Epithelial cell of proximal tubule (primary cell): ENCODE results near the gene CCDC70. TPM values are rescaled to one million over a fixed set of nuclear protein-coding genes. Genes with fewer than 3 reads are reported as not detected.

Experiments used
- DNase-seq: peaks from one replicate; pipeline ENCODE4 v3.0.0-alpha.2; 2011; ENCODE audit warnings: low read depth
- H3K4me3 ChIP-seq: 2 replicates; pipeline ENCODE4 v1.5.1; 2011; ENCODE audit warnings: low read depth, mild to moderate bottlenecking, low read length
- total RNA-seq: library from RNA; depleted of rRNA; stranded (reverse); fragments of >200 nt; gene quantifications from 2 replicates; pipeline ENCODE4 v1.2.3, GENCODE V29; 2015
- TF ChIP-seq, protein P1 (sequence below): conservative IDR thresholded peaks from 2 replicates; pipeline ENCODE4 v1.5.1; 2012; ENCODE audit warnings: low read depth, mild to moderate bottlenecking, low read length

CCDC70 gene
- total RNA-seq, 1 donor from 2014 or later = not detected

GRCh38 chr13:51856998-51857397, 4.8 kb upstream of the CCDC70 start:
- TF ChIP-seq, protein P1, sequence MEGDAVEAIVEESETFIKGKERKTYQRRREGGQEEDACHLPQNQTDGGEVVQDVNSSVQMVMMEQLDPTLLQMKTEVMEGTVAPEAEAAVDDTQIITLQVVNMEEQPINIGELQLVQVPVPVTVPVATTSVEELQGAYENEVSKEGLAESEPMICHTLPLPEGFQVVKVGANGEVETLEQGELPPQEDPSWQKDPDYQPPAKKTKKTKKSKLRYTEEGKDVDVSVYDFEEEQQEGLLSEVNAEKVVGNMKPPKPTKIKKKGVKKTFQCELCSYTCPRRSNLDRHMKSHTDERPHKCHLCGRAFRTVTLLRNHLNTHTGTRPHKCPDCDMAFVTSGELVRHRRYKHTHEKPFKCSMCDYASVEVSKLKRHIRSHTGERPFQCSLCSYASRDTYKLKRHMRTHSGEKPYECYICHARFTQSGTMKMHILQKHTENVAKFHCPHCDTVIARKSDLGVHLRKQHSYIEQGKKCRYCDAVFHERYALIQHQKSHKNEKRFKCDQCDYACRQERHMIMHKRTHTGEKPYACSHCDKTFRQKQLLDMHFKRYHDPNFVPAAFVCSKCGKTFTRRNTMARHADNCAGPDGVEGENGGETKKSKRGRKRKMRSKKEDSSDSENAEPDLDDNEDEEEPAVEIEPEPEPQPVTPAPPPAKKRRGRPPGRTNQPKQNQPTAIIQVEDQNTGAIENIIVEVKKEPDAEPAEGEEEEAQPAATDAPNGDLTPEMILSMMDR = no peak
- no peak for DNase-seq
- H3K4me3 ChIP-seq = no peak overlapping the region

DNA sequence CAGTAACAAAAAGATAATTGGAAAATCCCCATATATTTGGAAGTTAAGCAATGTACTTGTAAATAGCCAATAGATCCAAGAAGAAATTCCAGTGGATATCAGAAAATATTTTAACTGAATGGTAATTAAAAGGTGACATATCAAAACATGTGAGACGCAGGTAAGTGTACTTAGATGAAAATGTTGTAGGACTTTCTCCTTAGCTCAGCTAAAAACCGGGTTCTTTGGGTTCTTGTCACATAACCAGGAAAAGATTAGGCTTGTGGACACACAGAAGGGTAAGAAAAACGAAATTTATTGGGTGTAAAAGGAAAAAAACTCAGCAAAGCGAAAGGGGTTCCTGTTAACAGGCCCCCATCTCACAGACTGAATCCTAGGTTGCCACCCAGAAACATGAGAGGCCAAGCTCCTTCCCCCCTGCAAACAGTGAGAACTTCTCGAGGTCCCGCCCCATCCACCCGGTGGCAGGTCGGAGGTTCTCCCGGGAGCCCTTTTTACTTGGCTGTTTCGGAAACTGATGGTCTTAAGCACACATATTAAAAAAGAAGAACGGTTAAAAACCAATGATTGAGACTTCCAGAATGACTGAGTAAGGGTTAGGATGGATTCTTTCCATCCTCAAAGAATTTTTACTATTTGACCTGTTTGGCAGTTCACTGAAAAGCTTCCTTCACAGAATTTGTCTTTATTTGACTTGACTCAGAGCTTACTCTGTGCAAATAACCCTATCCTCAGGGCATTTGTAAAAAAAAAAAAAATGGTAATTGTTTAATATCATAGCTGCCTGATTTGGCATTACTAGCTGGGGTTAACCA, 3.1 kb upstream of the CCDC70 start:
- TF ChIP-seq, protein P1 = no peak
- DNase-seq = no peak
- no peak overlapping the region for H3K4me3 ChIP-seq

GRCh38 chr13:51862957-51863356, 1.2 kb downstream of the CCDC70 start:
- no peak overlapping the region for H3K4me3 ChIP-seq
- TF ChIP-seq, protein P1 = no peak
- DNase-seq = no peak

DNA sequence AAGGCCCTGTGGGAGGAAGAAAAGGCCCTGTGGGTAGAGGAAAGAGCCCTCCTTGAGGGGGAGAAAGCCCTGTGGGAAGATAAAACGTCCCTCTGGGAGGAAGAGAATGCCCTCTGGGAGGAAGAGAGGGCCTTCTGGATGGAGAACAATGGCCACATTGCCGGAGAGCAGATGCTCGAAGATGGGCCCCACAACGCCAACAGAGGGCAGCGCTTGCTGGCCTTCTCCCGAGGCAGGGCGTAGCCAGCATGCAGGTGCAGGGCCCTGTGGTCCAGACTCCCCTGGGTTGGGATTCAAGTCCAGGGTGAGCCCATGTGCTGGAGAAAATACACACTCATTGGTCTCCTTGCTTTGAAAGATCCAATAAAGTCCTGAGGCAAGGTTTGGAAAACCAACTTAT, 4.1 kb downstream of the CCDC70 start:
- TF ChIP-seq, protein P1 = no peak
- no peak overlapping the region for H3K4me3 ChIP-seq
- no peak for DNase-seq

GRCh38 chr13:51867062-51867461, 5.3 kb downstream of the CCDC70 start:
- DNase-seq = no peak
- H3K4me3 ChIP-seq = no peak overlapping the region
- TF ChIP-seq, protein P1 = no peak

DNA sequence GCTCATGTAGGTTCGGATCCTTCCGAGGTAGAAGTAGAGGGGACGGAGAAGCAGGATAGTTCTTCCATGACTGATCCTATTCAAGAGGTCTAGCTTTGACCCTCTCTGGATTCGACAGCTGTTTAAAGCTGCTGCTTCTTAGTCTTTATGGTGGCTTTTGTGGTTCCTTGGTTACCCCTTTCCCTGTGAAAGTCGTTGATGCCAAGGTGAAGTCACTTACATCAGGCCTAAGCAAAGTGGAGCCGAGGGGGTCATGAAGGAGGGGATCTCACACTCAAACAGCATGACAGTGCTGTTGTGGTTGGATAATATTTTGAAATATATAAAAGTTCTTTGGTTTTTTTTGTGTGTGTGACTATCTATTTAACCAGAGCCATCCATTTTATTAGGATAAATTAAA, 8.1 kb downstream of the CCDC70 start:
- no peak overlapping the region for H3K4me3 ChIP-seq
- DNase-seq = no peak
- TF ChIP-seq, protein P1 = no peak

GRCh38 chr13:51870616-51871015, 8.8 kb downstream of the CCDC70 start:
- no peak overlapping the region for H3K4me3 ChIP-seq
- no peak for DNase-seq
- TF ChIP-seq, protein P1 = no peak
